HG02870 (cell line): ENCODE data around the gene RRP9.
"Not testable (repeated sequence)": the region's sequence is repeated elsewhere in the genome, so short reads cannot be mapped to it uniquely, and the experiment has no call there.

Source experiments
- ATAC-seq: cut with Tn5 transposase; IDR thresholded peaks from one replicate; pipeline ENCODE4 v1.9.1; 2021; ENCODE audit warnings: mild to moderate bottlenecking, moderate library complexity; ENCODE audit not compliant: unreplicated experiment

The RRP9 gene

GRCh38 chr3:51938780-51939425 is 2.8 kb downstream of the RRP9 start:
- no peak for ATAC-seq

- ATAC-seq = no peak
Observed at GRCh38 chr3:51937611-51938450, 3.9 kb downstream of the RRP9 start.

DNA sequence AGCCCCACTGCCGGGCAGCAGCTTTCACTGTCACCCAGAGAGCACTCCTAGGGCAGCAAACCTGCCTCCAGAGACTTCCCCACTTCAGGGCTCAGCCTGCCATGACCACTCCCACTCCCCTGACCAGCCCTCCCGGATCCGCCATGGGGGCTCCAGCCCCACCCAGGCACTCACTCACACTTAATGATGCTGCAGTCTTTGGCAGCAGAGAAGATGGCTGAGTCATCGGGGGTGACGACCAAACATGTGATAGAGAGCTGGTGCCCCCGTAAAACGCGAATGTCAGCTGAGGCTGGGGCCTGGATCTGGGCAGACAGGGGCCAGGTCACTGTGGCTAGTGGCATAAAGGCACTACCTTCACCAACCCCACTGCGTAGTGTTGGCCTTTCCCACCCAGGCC is 4.7 kb downstream of the RRP9 start:
- no peak for ATAC-seq

- ATAC-seq = no peak
Observed at GRCh38 chr3:51935886-51936755, 5.6 kb downstream of the RRP9 start.

DNA sequence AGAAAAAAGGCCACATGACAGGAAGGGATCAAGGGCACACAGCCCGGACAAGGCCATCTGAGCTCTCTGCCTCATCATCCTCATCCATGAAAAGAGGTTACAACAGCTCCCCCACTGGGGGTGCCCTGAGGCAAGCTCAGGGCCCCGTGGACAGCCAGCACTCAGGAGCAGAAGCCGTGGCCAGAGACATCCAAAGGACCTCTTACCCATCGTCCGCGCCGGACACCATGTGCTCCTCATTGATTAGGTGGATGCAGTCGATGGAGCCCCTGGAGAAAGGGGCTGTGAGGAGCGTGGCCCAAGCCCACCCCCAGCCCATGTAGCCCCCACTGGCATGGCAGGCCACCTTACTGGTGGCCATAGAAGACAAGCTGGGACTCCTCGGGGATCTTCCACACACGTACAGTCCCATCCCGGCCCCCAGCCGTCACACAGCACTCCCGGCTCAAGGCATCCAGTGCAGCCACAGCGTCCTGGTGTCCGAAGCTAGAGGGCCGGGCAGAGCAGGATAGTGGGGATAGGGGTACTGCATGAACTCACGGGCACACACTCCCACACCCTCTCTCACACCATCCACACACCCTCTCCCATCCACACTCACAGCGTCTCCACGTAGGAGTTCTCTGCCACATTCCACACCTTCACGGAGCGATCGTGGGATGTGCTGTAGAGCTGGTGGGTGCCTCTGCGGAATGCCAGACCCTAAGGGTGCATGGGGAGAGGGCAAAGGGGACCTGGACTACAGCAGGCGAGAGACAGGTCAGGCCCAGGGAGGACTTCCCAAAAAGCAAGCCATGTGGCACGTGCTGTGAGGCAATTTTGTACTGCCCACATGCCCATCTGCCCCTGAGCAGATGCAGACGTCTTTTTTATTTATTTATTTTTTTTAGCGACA is 6.5 kb downstream of the RRP9 start:
- no peak for ATAC-seq

GRCh38 chr3:51934139-51934850 is 7.4 kb downstream of the RRP9 start:
- ATAC-seq = no peak

- no peak for ATAC-seq
Observed at GRCh38 chr3:51933471-51934138, 8.1 kb downstream of the RRP9 start.

GRCh38 chr3:51932471-51933370 is 9.0 kb downstream of the RRP9 start:
- ATAC-seq = no peak

GRCh38 chr3:51931756-51932155 is 9.9 kb downstream of the RRP9 start:
- no peak for ATAC-seq

- ATAC-seq = no peak
Observed at GRCh38 chr3:51930439-51930838, 11.3 kb downstream of the RRP9 start.

- no peak for ATAC-seq
Observed at GRCh38 chr3:51929420-51930003, 12.2 kb downstream of the RRP9 start.

GRCh38 chr3:51928981-51929380 is 12.7 kb downstream of the RRP9 start:
- ATAC-seq = not testable (repeated sequence)

GRCh38 chr3:51928438-51928837 is 13.3 kb downstream of the RRP9 start:
- no peak for ATAC-seq

DNA sequence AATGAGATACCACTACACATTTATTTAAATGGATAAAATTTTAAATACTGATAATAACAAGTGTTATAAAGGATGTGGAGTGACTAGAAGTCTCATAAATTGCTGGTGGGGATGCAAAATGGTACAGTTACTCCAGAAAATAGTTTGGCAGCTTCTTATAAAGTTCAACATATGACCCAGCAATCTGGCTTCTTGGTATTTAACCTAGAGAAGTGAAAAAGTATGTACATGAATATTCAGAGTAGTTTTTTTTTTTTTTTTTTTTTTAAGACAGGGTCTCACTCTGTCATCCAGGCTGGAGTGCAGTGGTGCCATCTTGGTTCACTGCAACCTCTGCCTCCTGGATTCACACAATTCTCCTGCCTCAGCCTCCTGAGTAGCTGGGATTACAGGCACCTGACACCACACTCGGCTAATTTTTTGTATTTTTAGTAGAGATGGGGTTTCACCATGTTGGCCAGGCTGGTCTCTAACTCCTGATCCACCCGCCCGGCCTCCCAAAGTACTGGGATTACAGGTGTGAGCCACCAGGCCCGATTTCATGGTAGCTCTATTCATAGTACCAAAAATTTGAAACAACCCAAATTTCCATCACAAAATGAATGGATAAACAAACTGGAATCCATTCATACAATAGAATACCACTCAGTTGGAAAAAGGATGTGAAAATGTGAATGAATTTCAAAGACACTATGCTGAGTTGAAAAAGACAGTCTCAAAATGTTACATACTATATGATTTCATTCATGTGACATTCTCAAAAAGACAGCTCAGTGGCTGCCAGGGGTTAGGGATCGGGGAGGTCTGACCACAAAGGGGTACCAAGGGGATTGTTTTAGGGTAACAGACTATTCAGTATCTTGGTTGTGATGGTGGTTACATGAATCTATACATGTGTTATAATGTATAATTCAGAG is 14.4 kb downstream of the RRP9 start:
- ATAC-seq = no peak

DNA sequence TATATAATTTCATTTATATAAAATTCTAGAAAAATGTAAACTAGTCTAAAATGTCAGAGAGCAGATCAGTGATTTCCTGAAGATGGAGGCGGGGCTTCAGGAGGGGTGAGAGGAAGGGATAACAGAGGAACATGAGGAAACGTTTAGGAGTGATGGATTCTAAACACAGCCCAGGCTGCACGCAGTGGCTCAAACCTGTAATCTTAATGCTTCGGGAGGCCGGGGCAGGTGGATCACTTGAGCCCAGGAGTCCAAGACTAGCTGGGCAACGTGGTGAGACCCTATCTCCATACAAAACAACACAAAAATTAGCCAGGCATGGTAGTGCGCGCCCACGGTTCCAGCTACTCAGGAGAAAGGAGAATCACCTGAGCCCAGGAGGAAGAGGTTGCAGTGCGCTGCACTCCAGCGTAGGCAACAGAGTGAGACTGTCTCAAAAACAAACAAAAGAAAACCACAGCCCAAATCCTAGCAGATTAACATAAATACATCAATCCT is 20.6 kb downstream of the RRP9 start:
- no peak for ATAC-seq

- no peak for ATAC-seq
Observed at GRCh38 chr3:51916418-51916817, 25.3 kb downstream of the RRP9 start.

DNA sequence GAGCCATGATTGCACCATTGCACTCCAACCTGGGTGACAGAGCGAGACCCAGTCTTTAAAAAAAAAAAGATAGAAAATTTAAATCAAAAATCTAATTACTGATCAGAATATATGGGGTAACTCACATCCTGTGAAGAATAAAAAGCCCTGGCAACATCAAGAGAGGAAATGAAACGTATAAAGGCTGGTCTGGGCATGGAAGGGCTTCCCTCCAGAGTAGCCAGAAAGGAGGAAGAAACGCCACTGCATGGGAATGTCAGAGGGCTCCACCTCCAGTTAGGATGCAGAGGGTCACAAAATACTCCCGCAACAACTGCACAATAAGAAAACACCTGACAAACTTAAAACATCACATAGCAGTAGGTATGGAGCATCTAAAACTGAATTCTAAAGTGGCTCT is 33.7 kb downstream of the RRP9 start:
- no peak for ATAC-seq
